ENCODE measurements around the gene TCP11L1. TPM values are rescaled to one million over a fixed set of nuclear protein-coding genes. Genes with fewer than 3 reads are reported as not detected.
"Not testable (repeated sequence)": the region's sequence is repeated elsewhere in the genome, so short reads cannot be mapped to it uniquely, and the experiment has no call there.

Gene TCP11L1
- total RNA-seq, 1 experiment from 2014 or later = 37.5 TPM

DNA sequence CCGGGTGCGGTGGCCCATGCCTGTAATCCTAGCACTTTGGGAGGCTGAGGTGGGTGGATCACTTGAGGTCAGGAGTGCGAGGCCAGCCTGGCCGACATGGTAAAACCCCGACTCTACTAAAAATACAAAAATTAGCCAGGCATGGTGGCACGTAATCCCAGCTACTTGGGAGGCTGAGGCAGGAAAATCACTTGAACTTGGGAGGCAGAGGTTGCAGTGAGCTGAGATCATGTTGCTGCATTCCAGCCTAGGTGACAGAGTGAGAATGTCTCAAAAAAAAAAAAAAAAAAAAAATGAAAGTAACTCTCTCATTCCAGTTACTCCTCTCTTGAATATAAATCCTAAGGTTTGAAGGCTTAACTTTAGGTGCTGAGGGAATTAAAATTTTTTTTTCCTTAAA, 10.2 kb upstream of the TCP11L1 start:
- not testable (repeated sequence) for DNase-seq (ENCODE audit: low read depth)

DNA sequence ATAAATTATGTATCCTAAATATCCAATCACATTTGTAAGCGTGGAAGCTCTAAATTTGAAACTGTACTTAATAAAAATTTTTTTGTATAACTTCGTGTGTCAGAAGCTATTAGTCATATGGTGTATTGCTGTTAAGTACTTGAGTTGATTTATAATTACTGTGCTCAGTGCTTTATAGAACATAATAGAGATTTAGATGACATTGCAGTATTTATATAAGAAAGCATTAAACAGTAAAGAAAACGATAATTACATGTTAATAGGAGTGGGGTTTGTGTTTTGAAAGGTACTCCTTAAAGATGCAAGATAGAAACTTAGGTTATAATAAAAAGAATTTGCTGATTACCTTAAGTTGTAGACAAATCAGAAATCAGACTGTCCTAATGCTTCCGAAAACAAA, 5.9 kb upstream of the TCP11L1 start:
- DNase-seq (ENCODE audit: low read depth) = no peak

DNA sequence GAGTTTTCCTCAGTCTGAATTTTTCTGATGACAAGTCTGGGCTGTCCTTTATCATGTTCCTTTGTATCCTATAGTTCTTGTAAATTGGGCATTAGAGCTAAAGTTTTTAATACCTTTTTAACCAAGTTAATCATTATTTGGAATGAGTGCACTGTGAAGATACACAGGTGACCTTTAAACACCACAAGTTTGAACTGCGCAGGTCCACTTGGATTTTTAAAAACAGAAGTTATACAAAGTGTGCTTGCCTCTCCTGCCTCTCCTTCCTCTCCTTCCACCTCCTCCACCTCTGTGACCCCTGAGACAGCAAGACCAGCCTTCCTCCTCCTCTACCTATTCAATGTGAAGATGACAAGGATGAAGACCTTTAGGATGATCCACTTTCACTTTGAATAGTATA, 4.4 kb upstream of the TCP11L1 start:
- DNase-seq (ENCODE audit: low read depth) = no peak

DNA sequence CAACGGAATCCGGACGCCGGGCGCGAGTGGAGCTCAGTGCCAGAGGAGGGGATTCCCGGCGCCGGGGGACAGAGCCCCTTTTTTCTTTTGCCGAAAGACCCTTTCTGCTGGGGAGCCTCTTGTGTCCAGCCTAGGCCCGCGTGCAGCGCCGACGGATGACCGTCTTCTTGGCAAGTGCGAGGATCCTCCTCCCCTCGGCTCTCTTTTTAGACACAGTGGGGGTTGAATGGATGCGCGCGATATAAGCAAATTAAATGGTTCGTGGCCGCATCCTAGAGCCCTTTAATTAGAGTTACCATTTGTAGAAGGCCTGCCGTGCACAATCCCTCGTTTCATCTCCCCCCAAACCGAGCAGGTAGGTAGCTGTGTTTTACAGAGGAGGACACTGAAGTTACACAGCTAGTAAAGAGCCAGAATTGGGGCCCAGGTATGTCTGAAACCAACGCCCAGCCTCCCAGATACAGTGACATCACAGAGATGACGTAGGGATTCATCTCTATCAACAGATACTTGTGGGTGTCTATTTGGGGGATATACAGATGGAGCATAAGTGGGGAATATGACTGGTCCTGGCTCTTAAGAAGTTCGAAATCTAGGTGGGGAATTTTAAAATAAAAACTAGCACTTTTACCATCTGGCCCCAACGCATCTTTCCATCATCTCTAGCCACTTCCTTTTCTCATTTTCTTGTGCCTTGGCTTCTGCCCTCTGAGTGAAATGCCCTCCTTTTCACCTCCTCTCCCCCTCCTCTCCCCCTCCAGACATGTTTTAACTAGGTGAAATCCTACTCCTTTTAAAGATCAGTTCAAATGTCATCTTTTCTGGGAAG, 875 bp downstream of the TCP11L1 start:
- DNase-seq (ENCODE audit: low read depth) = peak; percentile 41

DNA sequence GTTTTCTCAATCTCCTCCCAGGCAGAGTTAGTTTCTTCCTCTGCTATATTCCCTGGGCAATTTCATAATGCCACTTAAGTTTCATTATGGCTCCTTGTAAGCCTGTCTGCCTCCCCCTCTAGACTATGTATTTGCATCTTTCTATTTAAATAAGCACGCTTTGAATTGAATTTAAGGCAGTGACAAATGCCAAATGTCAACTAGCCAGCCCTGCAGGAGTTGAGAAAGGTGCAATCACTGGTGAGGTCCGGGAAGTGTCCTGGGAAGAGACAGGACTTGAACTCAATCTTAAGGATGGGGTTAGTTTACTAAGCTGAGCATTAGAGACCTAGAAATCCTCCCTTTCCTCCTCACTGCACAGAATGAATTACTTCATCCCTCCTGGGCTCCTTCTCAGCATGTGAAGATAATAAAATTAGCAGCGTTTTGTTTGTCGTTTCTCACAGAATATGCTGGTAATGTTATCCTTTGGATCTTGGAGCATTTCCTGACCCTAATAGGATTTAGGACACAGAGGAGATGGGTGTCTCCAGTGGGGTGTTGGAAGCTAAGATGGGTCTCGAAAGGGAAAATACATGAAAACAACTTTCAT, 1.6 kb downstream of the TCP11L1 start:
- no peak for DNase-seq (ENCODE audit: low read depth)

DNA sequence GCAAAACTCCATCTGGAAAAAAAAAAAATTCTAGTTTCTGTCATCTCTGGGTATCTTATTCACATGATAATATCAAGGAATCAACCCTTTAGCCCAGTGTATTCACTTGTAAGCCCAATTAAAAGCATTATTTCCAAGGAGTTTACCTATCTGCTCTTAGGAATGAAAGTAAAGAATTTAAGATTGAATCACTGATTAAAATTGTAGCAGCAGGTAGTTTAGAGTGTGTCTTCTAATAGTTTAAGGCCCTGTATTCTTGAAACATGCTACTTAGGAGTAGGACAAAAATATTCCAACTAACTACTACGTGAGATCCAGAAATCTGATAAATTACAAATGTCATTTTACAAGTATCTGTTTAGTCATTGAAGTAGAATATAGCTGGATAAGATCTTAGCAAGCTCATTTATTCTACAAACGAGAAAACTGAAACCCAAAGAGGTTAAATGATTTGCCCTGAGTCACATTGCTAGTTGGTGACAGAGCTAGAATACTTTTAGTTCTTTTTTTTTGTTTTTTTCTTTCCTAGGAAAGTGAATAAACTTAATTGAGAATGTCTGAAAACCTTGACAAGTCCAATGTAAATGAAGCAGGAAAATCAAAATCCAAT, 4.0 kb downstream of the TCP11L1 start:
- DNase-seq (ENCODE audit: low read depth) = no peak

DNA sequence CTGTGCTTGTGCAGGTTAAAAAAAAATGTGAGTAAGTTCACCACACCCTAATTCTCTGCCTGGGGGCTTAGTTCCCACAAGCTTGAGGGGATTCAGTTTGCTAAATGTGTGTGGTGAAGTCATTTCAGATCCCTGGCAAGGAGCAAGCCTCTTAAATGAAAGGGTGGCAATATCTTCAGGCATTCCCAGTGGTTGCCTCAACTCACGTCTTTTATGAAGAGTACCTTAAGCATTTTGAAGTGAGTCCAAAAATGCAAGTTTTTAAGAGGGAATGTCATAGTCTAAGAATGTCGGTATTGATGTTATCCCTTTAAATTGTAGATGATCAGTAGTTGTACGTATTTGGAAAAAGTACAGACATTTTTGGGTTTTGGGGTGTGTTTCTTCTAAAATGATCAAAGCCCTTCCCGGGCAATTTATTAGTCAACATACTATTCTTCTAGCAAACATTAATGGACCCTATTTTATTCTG, 4.9 kb downstream of the TCP11L1 start:
- no peak for DNase-seq (ENCODE audit: low read depth)

DNA sequence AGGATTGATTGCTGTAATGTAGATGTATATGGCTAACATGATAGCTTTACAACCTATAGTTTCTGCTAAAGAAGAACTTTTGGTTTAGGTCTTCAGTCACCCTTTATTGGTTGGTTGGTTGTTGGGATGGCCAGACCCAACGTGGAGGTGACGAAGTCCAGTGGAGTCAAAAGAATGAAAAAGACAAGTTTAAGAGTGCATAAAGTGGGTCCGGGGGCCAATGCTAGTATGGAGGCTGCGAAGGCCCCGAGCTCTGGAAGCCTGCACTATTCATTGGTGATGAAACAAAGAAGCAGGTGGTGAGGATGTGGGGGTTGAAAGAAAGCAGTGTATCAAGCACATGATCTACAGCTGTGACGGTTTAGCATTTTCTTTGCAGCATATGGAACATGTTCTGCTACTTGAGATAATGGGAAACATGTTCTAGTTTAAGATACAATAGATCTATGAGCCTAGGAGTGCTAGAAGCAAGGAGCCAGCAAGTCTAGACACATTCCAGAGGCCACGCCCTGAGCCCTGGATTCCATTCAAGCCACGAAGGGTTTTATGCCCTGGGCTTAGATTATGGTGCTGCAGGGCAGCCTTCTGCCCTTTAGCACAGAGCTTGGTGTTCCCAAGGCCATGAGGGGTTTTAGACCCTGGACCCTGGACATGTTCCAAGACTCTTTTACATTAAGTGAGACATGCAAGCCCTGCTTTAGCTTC, 6.3 kb downstream of the TCP11L1 start:
- peak; percentile 26 for DNase-seq (ENCODE audit: low read depth)

DNA sequence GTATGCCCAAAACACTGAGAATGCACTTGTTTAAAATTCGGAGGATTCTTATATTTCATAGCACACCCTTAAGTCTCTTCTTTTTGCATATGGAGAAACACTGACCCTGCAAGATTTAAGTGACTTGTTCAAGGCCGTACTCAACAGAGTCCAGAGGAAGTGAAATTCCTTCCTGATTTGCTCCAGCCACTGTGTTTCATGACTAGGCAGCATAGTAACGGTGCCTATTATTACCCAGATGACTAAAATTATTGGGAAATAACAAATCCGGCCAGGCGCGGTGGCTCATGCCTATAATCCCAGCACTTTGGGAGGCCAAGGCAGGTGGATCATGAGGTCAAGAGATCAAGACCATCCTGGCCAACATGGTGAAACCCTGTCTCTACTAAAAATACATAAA, 9.3 kb downstream of the TCP11L1 start:
- DNase-seq (ENCODE audit: low read depth) = not testable (repeated sequence)

DNA sequence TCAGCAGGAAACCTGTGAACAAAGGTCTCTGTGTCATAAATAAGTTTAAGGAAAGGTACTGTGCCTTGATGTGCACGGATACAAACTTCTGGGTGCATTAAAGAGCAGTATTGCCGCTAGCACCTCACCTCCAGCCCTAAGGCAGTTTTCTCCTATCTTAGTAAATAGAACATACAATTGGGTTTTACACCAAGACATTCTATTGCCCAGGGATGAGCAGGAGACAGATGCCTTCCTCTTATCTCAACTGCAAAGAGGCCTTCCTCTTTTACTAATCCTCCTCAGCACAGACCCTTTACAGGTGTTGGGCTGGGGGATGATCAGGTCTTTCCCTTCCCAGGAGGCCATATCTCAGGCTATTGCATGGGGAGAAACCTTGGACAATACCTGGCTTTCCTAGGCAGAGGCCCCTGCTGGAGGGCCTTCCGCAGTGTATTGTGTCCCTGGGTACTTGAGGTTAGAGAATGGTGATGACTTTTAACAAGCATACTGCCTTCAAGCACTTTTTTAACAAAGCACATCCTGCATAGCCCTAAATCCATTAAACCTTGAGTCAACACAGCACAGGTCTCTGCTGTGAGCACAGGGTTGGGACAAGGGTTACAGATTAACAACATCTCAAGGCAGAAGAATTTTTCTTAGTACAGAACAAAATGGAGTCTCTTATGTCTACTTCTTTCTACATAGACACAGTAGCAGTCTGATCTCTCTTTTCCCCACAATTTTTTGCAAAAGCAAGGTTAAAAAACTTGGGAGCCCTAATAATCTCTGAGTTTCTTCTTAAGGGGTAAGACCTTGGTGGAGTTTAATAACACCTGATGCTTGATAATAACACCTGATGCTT, 10.4 kb downstream of the TCP11L1 start:
- DNase-seq (ENCODE audit: low read depth) = not testable (repeated sequence)

DNA sequence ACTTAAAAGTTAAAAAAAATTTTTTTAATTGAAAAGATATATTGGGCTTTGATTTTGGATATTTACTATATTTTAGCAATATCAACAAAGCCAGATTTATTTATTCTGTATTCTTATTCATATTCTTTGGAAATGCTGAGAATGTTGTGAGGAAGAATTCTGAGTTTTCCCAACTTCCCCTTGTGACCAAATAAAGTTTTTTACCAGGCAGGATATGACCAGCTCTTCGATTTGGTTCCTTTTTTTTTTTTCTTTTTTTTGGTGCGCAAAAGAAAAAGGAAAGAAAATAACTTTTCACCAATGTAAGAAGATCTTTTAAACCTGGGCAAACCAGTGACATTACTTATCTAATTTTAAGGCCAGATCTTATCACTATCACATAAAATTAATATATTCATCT, 12.9 kb downstream of the TCP11L1 start:
- DNase-seq (ENCODE audit: low read depth) = no peak

DNA sequence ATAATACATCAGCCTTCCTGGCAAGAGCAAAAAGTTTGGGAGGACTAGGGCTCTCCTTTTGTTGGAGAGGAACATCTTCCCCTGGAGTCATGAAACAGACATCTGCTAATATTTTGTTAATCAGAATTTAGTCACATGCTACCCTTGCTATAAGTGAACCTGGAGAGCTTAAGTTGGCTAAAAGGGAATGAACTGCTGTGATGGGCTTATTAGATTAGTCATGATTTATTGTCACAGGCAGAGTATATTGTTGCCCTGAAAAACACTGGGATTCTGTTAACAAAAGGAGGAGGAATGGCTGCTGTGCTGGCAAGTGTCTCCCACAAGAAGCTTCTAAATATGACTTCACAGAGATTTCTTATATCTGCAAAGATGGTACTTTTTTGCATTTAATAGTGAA, 16.0 kb downstream of the TCP11L1 start:
- DNase-seq (ENCODE audit: low read depth) = no peak

DNA sequence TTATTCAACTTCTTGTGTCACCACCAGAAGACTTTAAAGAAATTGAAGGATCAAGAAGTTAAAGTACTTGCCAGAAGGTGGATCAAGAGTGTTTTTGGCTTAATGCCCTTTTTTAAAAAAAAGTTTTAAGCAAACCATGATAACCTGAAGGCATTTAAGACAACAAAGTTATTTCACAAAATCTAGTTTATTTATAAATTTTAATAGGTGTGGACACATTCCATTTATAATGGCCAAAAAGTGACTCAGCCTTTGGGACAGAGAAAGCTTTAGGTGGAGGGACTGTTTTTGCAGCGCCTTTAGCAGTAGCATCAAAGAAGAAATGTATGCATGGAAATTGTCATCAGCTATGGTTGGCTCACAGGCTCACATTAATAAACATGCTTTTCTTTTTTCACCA, 17.9 kb downstream of the TCP11L1 start:
- no peak for DNase-seq (ENCODE audit: low read depth)

DNA sequence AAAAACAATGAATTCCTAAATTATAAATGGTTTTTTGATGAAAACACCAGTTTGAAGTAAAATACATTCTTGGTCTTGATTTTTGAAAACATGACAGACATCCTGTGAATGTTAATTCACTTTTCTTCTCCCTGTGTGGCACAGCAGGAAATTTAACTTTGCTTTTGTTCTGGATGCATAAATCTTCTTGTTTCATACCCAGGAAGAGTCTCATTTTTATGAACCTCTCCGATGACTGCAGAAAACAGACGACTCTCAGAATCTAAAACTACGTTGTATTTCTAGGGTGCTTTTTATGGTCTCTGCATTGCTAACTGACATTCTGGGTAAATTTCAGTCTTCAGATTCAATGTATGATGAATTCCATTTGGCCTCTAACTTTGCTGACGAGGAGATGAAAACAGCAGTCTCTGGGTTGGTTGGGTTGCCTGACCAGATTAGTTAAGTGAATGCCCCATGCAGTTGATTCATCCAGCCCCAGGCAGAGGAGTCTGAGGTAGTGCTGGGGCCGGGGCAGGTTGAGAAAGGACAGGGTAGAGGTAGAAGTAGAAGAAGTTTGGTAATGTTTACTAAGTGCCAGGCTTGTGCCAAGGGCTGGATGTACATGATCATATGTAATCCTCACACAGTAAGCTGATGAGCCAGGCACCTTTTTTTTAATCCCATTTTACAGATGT, 20.1 kb downstream of the TCP11L1 start:
- no peak for DNase-seq (ENCODE audit: low read depth)

DNA sequence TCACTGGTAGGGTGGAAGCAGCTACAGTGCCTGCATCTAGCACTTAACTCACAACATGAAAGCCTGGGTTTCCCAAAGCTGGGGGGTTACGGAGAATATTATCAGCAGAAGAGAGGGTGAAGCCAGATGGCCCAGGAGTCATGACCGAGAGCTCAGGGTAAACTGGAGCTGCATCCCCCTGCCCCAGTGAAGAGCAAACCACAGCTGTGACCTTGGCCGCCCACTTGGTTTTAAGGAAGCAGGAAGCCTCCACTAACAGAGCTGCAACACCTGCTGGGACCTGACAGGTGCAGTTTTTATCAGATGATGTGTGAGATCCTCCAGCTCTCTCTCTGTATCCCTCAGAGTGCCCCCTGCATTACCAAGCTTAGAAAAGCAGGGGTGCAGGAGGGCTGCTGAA, 20.9 kb downstream of the TCP11L1 start:
- peak; percentile 40 for DNase-seq (ENCODE audit: low read depth)

DNA sequence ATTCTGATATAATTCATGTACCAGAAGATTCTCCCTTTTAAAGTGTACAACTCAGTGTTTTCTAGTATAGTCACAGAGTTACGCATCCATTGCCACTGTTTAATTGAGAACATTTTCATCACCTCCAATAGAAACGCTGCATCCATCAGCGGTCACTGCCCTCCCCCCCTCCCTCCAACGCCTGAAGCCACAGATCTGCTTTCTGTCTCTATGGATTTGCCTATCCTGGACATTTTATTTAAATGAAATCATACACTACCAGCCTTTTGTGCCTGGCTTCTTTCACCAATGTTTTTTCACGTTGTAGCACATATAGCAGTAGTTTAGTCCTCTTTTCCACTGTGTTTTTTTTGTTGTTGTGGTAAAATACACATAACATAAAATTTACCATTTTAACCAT, 22.8 kb downstream of the TCP11L1 start:
- DNase-seq (ENCODE audit: low read depth) = no peak

DNA sequence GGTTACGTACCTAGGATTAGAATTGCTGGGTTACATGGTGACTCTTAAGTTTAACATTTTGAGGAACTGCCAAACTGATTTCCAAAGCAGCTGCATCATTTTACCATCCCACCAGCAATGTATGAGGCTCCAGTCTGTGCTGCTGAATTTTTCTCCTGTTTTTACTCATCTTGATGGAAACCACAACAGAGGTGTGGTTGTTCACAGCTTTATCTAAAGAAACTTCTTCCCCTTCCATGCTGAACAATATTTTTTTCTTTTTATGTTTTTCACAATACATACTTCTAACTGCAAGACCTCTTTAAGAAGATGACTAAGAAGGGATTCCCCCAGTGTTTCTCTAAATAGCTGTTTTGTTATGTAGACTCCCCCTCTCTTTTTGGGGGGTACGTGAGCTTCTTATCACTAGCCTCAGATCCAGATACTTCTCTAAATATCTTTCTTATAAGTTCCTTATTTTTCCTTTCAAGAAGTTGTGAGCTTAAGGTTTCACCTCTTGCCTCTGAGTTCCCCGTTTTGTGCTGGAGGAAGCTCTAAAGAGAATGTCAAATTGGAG, 24.0 kb downstream of the TCP11L1 start:
- DNase-seq (ENCODE audit: low read depth) = peak; percentile 50

DNA sequence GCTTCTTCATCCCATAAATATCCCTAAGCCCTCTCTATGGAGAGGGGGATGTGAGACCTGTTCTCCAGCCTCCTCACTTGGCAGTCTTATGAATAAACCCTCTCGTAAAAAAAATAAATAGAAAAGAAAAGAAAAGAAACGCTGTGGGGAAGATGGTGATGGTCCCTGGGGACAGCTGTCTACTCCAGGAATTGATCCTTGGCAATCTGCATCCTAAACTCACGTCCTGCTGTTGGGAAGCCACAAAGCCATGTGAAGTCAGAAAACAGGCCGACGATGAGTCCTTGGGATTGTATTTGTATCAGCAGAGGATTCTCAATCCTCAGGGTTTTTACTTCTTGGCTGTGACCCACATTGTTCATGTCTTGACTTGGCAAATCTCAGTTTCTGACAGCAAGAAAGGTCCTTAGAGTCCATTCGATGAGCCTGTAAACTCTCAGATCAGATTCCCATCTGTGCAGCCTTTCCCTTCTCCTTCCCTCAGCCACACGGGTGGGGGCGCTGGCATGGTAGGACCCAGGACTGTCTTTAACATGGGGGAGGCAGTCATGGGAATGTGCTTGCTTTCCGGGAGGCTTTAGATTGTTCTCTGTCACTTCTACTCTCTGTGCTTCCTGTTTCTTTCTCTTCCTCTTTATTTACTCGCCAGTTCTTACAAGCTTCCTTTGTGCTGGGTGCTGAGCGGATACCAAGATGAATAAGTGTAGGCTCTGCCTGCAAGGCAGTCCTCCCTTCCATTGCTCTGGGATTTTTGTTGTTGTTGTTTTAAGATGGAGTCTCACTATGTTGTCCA, 24.9 kb downstream of the TCP11L1 start:
- no peak for DNase-seq (ENCODE audit: low read depth)

DNA sequence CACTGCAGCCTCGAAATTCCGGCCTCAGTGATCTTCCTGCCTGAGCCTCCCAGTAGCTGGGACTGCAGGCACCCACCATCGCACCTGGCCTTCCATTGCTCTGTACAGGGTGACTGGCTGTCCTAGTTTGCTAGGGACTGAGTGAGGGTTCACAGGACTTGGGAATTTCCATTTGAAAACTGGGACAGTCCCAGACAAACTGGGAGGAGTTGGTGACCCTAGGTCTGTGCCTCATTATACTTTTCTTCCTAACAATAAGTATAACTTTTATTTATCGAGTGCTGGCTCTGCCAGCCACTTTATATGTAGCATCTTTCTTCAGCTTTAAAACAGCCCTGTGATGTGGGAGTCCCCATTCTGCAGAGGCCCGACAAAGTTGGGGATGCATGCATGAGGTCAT, 25.5 kb downstream of the TCP11L1 start:
- DNase-seq (ENCODE audit: low read depth) = no peak

Data from LHCN-M2 (cell line).